Skeletal muscle cell (primary cell): ENCODE results near the gene PTPRN2.
"Not testable (repeated sequence)": the region's sequence is repeated elsewhere in the genome, so short reads cannot be mapped to it uniquely, and the experiment has no call there.

Source experiments
- DNase-seq: peaks from one replicate; pipeline ENCODE4 v3.0.0-alpha.2; 2010; ENCODE audit warnings: low read depth
- H3K4me3 ChIP-seq: 2 replicates; pipeline ENCODE4 v1.5.1; 2011; ENCODE audit warnings: low read depth, mild to moderate bottlenecking, control low read depth, low read length, moderate library complexity

PTPRN2 gene

DNA sequence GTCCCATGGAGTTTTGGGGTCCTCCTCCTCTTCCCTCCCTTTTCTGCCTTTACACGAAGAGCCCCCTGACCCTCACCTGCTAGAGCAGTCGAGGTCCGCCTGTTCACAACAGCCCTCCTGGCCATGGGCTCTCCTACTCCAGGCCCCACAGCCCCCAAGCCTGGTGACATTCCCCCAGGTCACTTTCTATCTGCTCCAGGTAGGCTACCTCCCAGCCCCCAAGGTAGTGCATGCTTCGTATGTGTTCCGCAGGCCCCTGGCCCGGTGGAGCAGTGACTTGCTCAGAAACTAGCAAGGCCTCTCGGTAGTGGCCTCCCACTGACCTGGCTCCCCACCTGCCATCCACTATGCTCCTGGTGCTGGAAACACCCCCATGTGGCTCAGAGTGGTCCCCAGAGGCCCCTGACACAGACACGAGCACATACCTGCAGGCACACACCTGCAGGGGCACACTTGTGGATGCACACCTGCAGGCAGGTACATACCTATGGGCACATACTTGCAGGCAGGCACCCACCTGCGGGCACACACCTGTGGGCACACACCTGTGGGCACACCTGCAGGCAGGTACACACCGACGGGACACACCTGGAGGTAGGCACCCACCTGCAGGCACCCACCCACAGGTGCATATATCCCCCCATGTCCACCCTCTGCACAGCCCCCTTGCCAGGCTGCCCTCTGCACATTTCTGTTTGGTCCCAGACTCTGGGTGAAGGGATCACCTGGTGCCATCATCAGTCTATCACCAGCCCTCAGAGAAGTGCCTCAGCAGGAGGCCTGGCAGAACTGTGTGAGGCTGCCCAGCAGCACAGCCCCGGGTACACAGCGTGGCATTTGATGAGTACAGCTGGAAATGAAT is 322.5 kb downstream of the PTPRN2 start:
- DNase-seq: no peak

DNA sequence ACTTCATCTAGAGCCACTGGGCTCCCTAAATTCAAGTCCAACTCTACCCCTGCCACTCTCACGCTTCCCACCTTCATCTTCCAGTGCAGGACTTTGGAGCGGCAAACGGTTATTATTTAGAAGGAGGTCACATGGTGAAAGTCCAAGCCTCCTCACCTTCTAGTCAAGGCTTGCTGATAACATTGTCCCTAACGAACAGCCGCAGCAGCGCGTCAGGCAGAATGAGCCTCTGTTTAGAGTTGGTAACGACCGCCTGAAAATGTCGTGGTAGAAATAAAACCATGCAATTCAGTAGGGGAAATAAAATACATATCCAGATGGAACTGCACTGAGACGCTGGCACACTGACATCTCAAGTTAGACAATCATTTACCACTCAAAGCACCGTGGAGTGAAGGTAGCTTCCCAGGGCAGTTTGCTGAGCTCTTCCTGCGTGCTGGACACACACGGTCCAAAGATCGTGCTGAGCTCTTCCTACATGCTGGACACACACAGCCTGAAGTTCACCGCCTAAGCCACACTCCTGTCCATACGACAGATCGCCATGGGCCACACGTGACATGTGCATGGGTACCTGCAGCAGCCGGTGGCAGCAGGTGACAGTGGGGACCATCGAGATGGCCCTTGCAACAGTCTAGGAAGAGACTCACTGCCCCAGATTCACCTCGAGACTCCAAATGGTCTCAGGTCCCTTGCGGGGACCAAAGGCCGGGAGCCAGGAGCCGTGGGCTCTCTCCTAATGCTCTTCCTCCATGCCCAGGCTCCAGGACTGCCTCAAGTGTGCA is 323.5 kb downstream of the PTPRN2 start:
- DNase-seq: no peak
- H3K4me3 ChIP-seq: no peak overlapping the region

More for the DNA sequence above, 322.5 kb downstream of the PTPRN2 start:
- H3K4me3 ChIP-seq: no peak overlapping the region

DNA sequence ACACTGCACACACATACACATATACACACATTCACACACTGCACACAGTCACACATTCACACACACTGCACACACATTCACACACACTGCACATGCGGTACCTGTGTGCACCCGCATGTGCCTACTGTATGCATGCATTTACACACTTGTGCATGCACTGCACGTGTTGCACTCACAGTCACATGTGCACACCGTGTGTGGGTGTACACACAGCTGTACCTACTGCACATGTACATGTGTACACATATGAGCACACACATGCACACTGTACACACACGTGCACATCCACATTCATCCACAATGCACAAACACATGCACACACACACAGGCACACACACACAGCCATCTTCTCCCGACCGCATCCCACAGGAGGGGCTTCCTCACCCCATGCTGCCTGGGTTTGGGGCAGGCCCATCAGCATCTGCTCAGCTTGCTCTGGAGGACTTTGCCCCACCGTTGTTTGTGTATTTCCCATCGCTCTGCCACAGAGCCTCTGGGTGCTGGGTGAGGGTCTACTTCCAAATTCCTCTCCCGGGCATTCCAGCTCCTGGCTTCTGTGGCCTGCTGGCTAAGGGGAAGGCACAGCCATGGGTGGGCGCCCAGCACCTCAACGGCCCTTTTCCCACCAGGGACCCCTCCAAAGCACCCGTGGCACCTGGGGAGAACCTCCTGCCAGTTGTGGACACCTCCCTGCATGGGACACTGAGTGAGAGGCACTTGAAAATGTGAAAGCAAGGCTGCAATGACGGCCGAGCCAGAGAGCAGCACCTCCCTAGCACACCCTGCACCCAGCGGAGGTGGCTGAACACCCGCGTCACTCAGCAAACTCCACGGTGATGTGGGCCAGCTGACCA is 324.3 kb downstream of the PTPRN2 start:
- no peak for DNase-seq
- H3K4me3 ChIP-seq: no peak overlapping the region

DNA sequence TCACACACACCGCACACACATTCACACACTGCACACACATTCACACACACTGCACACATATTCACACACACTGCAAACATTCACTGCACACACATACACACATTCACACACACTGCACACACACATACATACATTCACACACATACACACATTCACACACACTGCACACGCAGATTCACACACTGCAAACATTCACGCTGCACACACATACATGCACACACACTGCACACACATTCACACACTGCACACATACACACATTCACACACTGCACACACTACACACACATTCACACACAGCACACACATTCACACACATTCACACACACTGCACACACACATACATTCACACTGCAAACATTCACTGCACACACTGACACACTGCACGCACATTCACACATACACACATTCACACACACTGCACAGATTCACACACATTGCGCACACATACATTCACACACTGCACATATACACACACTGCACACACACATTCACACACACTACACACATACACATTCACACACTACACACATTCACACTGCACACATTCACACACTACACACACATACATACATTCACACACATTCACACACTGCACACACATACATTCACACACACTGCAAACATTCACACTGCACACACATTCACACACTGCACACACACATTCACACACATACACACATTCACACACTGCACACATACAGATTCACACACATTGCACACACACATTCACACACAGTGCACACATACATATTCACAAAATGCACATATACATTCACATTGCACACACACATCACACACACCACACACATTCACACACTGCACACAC is 325.1 kb downstream of the PTPRN2 start:
- DNase-seq: no peak
- no peak overlapping the region for H3K4me3 ChIP-seq

DNA sequence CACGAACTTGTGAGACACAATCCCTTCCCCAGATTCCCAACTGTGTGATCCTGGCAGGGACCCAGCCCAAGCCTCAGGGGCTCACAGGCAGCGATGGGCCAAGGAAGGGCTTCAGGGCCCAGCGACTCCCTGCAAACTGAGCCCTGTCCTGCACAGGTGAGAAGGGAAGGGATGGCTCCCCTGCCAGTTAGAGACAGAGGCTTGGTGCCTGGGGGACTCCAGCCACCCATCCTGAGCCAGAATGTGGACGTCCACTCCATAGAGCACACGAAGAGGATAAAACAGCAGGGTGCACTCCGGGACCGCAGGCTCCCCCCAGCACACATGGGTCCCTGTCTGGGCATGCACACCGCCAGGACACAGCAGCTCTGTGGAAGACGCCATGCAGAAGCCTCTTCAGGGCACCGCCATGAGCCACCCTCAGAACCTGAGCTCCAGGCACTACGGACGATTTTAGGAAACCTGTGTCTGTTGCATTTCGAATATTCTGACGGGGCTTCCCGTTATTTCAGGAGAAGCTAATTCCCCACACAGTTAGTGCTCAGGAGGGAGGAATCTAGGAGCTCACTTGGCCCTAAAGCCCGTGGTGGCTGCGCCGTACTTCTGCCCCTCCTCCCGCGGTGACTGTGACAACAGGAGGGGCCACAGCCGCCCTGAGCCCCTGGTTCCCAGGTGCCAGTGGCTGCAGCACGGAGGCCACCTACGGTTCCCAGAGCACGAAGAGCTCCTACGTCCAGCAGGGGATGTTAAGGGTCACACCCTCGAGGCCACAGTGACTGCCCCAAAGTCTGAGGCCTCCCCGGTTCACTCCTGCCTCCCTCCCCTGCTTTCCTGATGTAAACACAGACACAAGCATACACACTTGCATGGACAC is 326.0 kb downstream of the PTPRN2 start:
- no peak for DNase-seq

DNA sequence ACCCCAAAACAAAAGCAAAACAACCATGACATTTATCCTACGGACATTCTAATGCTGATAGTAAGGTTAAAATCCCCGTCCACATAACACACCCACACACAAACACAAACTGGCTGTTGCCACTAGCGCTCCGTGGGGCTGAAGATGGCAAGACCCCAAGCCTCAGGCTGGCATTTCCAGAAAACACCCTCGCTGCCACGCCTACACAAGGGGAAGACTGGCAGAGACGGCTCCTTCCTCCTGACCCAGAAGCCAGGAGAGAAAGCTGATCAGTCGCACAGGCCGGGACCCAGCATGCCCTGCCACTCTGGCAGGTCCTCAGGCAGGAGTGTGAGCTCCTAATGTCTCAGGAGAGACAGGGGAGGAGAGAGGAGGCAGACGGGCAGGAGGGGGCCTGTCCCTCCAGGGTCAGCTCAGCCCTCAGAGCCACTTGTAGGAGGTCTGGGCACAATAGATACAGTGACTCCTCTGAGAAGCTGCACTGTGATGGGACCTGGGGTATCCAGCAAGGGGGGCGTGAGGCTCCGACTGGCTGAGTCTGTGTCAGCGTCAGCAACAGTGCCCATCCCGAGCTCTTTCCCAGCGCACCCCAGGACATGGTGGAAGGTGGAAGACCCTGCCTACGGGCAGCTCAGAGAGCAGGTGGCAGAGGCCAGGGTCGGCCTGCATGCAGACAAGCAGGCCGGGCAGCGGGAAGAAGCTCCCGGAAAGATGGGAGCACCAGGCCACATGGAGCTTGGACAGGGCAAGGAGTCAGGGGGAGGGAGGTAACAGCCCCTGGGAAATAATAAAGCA is 326.9 kb downstream of the PTPRN2 start:
- DNase-seq: no peak

More for the DNA sequence above, 326.0 kb downstream of the PTPRN2 start:
- no peak overlapping the region for H3K4me3 ChIP-seq

DNA sequence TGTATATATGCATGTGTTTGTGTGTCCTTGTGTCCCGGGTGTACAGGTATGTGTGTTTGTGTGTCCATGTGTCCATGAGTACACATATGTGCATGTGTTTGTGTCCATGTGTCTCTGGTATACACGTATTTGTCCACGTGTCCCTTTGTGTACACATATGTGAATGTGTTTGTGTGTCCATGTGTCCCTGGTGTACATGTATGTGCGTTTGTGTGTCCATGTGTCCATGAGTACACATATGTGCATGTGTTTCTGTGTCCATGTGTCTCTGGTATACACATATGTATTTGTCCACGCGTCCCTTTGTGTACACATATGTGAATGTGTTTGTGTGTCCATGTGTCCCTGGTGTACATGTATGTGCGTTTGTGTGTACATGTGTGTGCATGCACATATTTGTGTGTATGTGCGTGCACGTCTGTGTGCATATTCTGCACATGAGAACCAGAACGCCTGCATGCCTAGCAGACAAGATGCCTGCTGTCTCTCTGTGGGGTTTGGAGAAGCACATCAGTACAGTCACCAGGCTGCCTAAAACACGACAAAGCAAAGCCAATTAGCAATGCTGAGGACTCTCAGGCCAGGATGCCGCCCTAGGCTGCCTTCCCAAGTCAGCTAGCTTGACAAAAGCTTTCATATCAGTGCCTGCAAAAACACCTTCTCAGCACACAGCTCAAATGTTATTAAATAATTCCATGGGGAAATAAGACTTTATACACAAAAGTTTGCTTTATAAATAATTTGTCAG is 327.8 kb downstream of the PTPRN2 start:
- H3K4me3 ChIP-seq: no peak overlapping the region
- no peak for DNase-seq

More for the DNA sequence above, 326.9 kb downstream of the PTPRN2 start:
- no peak overlapping the region for H3K4me3 ChIP-seq

DNA sequence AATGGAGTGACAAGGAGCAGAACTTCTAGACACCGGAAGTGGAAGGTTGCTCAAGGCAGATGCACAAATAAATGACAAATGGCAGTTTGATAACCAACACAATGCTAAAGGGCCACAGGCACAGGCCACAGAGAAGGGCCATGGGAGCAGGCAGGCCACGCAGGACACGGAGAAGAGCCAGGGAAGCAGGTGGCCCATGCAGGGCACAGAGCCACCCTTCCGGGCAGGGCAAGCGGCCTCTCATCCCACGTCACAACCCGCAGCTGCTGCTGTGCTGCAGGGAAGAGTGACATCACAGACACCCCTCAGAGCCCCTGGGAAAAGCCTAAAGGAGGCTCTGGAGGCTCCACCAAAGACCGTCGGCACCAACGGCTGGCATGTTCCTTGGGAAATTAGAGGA is 328.5 kb downstream of the PTPRN2 start:
- no peak for DNase-seq
- no peak overlapping the region for H3K4me3 ChIP-seq

DNA sequence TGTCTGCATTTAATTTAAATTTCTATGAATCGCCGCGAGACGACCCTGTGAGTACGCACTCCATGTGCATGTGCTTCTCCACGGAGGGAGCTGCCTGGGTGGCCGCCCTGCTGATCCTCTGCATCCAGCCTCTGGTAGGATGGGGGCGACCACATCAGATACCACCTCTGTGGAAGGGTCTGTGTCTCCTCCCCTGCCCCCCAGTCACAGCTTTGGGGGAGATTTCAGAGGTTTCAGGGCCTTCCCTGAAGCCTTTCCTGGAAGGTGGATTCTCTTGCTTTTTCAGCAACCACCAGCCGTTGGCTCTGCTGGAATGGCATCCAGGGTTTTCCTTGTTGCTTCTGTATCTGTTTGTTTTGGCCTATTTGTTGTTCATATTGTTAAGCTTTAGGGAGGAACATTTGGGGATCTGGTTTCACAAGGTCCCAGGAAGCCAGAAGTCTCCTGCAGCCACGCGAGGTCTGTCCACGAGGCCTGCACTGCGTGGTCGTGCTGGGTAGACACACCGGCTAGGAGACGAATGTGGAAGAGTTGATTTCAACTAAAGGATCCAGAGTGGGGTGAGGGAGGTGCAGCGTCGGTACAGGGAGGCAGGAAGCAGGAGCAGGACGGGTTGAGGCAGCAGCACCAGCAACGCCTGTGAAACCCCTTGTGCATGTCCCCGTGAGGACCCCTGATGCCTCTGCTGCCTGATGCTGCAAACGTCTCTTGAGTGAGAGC is 329.1 kb downstream of the PTPRN2 start:
- no peak overlapping the region for H3K4me3 ChIP-seq
- DNase-seq: no peak

DNA sequence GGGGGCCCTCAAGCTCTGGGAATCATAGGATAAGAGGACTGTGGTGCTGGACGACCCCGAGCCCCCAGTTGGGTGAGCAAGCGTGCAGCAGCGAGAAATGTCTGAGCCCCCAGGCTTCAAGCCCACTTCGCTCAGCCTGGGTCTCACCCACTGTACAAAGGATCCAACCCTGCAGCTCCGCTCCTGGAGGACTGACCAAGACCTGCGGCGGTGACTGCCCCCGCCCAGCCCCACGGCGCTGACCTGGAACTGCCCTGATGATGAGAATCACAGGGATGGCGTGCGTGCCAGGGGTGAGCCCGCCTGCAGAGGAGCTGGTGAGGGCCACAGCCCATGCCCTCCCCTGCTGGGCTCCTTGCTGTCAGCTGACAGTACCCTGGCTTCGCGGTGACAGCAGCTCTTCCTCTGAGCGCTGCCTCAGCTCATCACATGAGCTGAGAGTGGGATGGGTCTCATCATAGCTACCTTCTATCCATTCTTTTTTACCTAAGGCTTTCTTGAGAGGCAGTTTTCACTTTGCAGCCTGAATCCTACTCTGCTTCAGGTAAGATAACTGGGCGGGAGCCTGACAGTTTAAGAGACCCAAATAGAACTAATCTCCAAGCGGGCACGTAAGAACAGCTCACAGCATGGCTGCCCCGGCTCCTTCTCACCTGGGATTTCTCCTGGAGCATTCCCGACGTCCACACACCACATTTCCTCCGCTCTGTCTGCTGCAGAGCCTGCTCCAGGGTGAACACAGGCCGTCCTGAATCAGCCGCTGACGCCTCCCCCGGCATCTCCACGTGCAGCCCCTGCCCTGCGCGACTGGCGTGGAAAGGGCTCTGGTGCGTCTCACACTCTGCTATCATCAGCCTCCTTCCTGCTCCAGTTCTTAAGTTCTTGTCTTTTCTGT is 329.9 kb downstream of the PTPRN2 start:
- H3K4me3 ChIP-seq: no peak overlapping the region
- no peak for DNase-seq

DNA sequence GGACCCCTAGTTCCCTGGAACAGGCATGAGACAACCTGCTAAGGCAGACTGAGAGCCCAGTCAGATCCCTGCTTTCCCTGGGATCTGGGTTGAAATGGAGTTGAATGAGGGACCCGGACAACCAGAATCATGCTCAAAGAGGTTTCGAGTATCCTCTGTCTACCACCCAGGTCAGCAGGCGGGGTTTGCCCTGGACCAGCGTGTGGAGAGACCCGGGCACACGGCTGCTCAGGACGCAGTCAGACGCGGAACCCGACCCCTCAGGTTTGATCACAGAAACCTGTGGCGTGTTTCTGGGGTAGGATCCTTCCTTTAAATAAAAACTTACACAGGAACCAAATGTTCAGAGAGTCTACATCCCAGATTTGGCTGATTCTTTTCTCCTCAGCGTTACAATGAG is 330.6 kb downstream of the PTPRN2 start:
- no peak overlapping the region for H3K4me3 ChIP-seq
- no peak for DNase-seq

DNA sequence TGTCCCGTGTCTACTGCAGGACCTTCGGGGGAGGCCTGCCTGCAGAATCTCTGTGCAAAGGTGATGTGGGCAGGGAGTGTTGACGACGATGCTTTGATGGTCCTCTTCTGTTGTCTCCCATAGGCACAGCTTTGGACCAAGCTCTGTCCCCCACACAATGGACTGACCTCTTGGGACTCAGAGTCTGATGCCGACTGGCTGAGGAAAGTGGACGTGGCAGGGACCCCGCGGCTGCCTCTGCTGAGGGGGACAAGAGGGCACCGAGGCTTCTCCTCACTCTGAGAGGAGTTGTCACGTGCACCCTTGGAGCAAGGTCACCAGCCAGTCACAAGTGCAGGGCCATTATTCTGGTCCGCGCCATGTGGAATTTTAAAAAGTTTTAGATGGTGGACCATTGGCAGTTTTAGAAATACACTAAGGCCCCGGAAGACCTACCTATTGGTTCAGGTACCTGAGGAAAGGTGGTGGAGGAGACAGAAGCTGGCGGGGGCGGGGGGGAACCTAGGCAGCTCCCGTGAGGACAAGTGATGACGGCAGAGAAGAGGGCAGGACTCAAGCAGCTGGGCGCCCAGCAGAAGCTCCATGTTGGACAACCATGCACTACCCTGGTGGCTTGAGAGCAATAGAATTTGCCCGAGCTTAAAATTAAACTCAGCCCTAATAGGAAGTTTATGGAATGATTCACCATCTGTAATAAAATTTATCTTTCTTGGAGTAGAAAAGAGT is 331.4 kb downstream of the PTPRN2 start:
- no peak for DNase-seq
- H3K4me3 ChIP-seq: no peak overlapping the region

DNA sequence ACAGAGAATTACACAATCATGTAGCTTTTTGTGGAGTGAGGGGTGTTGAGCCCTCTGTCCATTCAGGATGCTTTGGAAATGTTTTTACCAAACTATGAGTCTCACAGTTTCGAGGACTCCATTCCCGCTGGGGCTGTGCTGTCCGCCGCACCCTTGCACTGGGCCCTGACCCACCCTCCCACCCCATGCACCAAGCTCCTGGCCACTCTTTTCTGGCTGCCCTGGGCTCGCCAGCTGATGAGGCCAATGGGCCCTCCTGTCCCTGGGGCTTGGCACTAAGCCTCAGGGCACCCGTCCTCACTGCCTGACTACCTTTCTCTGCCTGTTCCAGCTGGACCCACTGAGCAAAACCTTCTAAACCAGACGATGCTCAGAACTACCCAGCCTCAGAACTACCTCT is 332.1 kb downstream of the PTPRN2 start:
- H3K4me3 ChIP-seq: no peak overlapping the region
- DNase-seq: no peak

DNA sequence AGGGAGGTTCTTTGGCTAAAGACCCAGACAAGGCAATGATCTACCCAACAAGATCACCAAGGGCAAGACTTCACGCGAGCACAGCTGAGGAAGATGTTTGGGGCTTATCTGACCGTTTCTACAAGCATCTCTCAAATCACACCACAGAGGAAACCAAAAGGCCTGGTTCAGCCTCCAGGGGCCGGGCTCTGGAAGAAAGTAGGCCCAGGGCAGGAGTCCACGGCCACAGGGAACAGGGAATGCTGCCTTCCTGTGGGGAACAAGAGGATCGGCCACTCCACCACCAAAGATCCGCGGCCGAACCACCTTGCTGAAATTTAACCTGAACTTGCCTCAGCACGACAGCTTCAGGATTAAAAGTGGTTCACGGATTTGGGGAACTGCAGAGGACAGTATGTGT is 332.5 kb downstream of the PTPRN2 start:
- no peak overlapping the region for H3K4me3 ChIP-seq
- DNase-seq: no peak

DNA sequence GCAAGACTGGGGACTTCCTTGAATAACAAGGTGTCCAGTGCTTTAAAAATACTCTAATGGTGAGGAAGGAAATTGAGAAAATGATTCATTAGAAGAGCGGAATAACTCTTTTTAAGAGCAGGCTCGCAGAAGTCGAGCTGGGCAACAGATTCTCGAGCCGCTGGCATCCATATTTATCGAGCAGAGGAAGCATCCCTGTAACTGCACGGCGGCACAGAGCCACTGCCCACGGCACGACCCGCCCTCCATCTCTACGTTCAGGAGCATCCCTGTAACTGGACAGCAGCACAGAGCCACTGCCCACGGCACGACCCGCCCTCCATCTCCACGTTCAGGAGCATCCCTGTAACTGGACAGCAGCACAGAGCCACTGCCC is 334.0 kb downstream of the PTPRN2 start:
- H3K4me3 ChIP-seq: not testable (repeated sequence)

More for the DNA sequence above, 334.0 kb downstream of the PTPRN2 start:
- DNase-seq: not testable (repeated sequence)
